H1 (cell line): ENCODE data around the gene ZNF8. TPM values are rescaled to one million over a fixed set of nuclear protein-coding genes. Genes with fewer than 3 reads are reported as not detected.
"Not testable (repeated sequence)": the region's sequence is repeated elsewhere in the genome, so short reads cannot be mapped to it uniquely, and the experiment has no call there.

Source experiments
- CTCF ChIA-PET: fragments of 300-600 bp; sonication (Branson Sonifier 250); formaldehyde crosslinking; loops from one replicate; lab custom pipeline; 2021; ENCODE audit not compliant: partially characterized antibody; lab: Charles Lee
- POLR2A ChIA-PET: fragments of 300-600 bp; sonication (Branson Sonifier 250); formaldehyde crosslinking; loops from one replicate; lab custom pipeline; 2021; ENCODE audit warnings: inconsistent platforms; ENCODE audit not compliant: partially characterized antibody; lab: Charles Lee
- DNase-seq, 2 experiments: peaks; one replicate each; pipeline versions ENCODE4 v3.0.0 to v3.0.0-alpha.2; 2010 to 2022; ENCODE audit warnings: low spot score in 2 of 2, low read depth in 1 of 2, mixed read lengths in 1 of 2
- FAIRE-seq: peaks from 2 replicates; lab custom pipeline; 2011; peaks lifted over from hg19 to GRCh38; lab: Jason Lieb, UNC
- H2AFZ ChIP-seq: 2 replicates; pipeline ENCODE4 v1.8.1; 2012; ENCODE audit warnings: low read length, inconsistent platforms
- H2AK5ac ChIP-seq: 2 replicates; pipeline ENCODE4 v1.6.1; 2013; ENCODE audit warnings: low read depth, low read length
- H2BK120ac ChIP-seq: replicated peaks from 2 replicates; pipeline ENCODE3; 2013; ENCODE audit warnings: low read depth, low read length, inconsistent platforms
- H2BK12ac ChIP-seq: 2 replicates; pipeline ENCODE4 v1.6.1; 2013; ENCODE audit warnings: low read depth, low read length
- H2BK15ac ChIP-seq: 2 replicates; pipeline ENCODE4 v1.6.1; 2013; ENCODE audit warnings: low read length
- H2BK20ac ChIP-seq: 2 replicates; pipeline ENCODE4 v1.6.1; 2013; ENCODE audit warnings: low read length
- H2BK5ac ChIP-seq: 2 replicates; pipeline ENCODE4 v1.6.1; 2013; ENCODE audit warnings: low read depth, low read length
- H3K14ac ChIP-seq: 2 replicates; pipeline ENCODE4 v1.6.1; 2013; ENCODE audit warnings: inconsistent platforms; ENCODE audit not compliant: insufficient read length
- H3K18ac ChIP-seq: 2 replicates; pipeline ENCODE4 v1.6.1; 2013; ENCODE audit warnings: low read length; ENCODE audit errors: extremely low read depth
- H3K23ac ChIP-seq: 2 replicates; pipeline ENCODE4 v1.6.1; 2013; ENCODE audit warnings: inconsistent platforms; ENCODE audit not compliant: insufficient read length
- H3K23me2 ChIP-seq: 2 replicates; pipeline ENCODE4 v1.6.1; 2013; ENCODE audit warnings: low read depth, low read length
- H3K27ac ChIP-seq: 2 replicates; pipeline ENCODE4 v1.6.1; 2011; ENCODE audit warnings: low read depth, low read length, inconsistent platforms
- H3K27me3 ChIP-seq, 4 experiments: replicated peaks in 1 of 4; 1 replicate in 1 of 4; 2 replicates in 3 of 4; pipeline versions ENCODE4 v1.6.1 to v1.8.1; 2011 to 2013; ENCODE audit warnings: low read length in 3 of 4, mild to moderate bottlenecking in 3 of 4, inconsistent platforms in 2 of 4, mixed read lengths in 2 of 4, moderate library complexity in 1 of 4; ENCODE audit not compliant: control insufficient read depth in 3 of 4, insufficient read depth in 3 of 4; ENCODE audit errors: extremely low read depth in 1 of 4
- H3K36me3 ChIP-seq, 4 experiments: 2 replicates each; pipeline versions ENCODE4 v1.6.1 to v1.8.1; 2011 to 2013; ENCODE audit warnings: mild to moderate bottlenecking in 4 of 4, low read length in 3 of 4, moderate library complexity in 2 of 4, control low read depth in 1 of 4, inconsistent platforms in 1 of 4; ENCODE audit not compliant: insufficient read depth in 4 of 4, control insufficient read depth in 2 of 4
- H3K4ac ChIP-seq: replicated peaks from 2 replicates; pipeline ENCODE3; 2013; ENCODE audit warnings: low read length, low read depth, mixed read lengths, inconsistent platforms; ENCODE audit not compliant: insufficient read length
- H3K4me1 ChIP-seq, 4 experiments: replicated peaks in 1 of 4; 1 replicate in 1 of 4; 2 replicates in 3 of 4; pipeline versions ENCODE4 v1.6.1 to v1.8.1; 2011 to 2013; ENCODE audit warnings: low read length in 3 of 4, inconsistent platforms in 2 of 4, mixed read lengths in 1 of 4; ENCODE audit not compliant: insufficient read depth in 4 of 4, control insufficient read depth in 3 of 4
- H3K4me2 ChIP-seq, 2 experiments: 2 replicates each; pipeline versions ENCODE4 v1.6.1 to v1.8.1; 2011 to 2013; ENCODE audit warnings: low read depth in 2 of 2, low read length in 2 of 2, control low read depth in 1 of 2, inconsistent platforms in 1 of 2, mild to moderate bottlenecking in 1 of 2; ENCODE audit not compliant: insufficient read depth in 1 of 2
- H3K4me3 ChIP-seq, 4 experiments: fragments of 200-600, 300-600 bp in 1 of 4; sonication (generic), shearing (Covaris generic), sonication (Bioruptor Twin) in 1 of 4; 2 replicates each; pipeline versions ENCODE4 v1.5.1 to v1.8.1; 2011 to 2016; ENCODE audit warnings: low read length in 4 of 4, low read depth in 3 of 4, control low read depth in 2 of 4, inconsistent platforms in 2 of 4, mild to moderate bottlenecking in 2 of 4, mixed read lengths in 1 of 4, moderate library complexity in 1 of 4; ENCODE audit not compliant: insufficient read depth in 2 of 4; ENCODE audit errors: extremely low read depth in 1 of 4
- H3K56ac ChIP-seq: replicated peaks from 2 replicates; pipeline ENCODE3; 2013; ENCODE audit warnings: low read depth, mild to moderate bottlenecking, mixed read lengths, low read length, inconsistent platforms; ENCODE audit not compliant: insufficient read length
- H3K79me1 ChIP-seq: 2 replicates; pipeline ENCODE4 v1.6.1; 2013; ENCODE audit warnings: low read depth, low read length, control low read depth
- H3K79me2 ChIP-seq, 2 experiments: 2 replicates each; pipeline versions ENCODE4 v1.6.1 to v1.8.1; 2012 to 2013; ENCODE audit warnings: low read length in 2 of 2, mild to moderate bottlenecking in 2 of 2, inconsistent platforms in 1 of 2; ENCODE audit not compliant: insufficient read depth in 2 of 2, control insufficient read depth in 1 of 2
- H3K9ac ChIP-seq, 4 experiments: replicated peaks in 1 of 4; 1 replicate in 1 of 4; 2 replicates in 3 of 4; pipeline versions ENCODE4 v1.6.1 to v1.8.1; 2011 to 2013; ENCODE audit warnings: low read depth in 3 of 4, low read length in 3 of 4, control low read depth in 2 of 4, mild to moderate bottlenecking in 2 of 4, moderate library complexity in 2 of 4, inconsistent platforms in 1 of 4; ENCODE audit errors: extremely low read depth in 1 of 4
- H3K9me3 ChIP-seq, 2 experiments: 2 replicates each; pipeline versions ENCODE4 v1.6.1 to v1.8.1; 2012 to 2013; ENCODE audit warnings: mild to moderate bottlenecking in 2 of 2, moderate library complexity in 2 of 2, control low read depth in 1 of 2, inconsistent platforms in 1 of 2, low read depth in 1 of 2, low read length in 1 of 2, mixed read lengths in 1 of 2; ENCODE audit not compliant: insufficient read depth in 2 of 2
- H4K20me1 ChIP-seq, 2 experiments: replicated peaks in 1 of 2; 2 replicates each; pipeline versions ENCODE3 to v1.8.1; 2011 to 2013; ENCODE audit warnings: inconsistent platforms in 2 of 2, low read length in 2 of 2, mild to moderate bottlenecking in 1 of 2; ENCODE audit not compliant: insufficient read depth in 2 of 2, control insufficient read depth in 1 of 2
- H4K5ac ChIP-seq: 2 replicates; pipeline ENCODE4 v1.6.1; 2013; ENCODE audit warnings: low read length, low read depth, mixed read lengths, inconsistent platforms; ENCODE audit not compliant: insufficient read length
- H4K8ac ChIP-seq: 2 replicates; pipeline ENCODE4 v1.8.0; 2013; ENCODE audit warnings: mild to moderate bottlenecking, moderate library complexity, low read length, inconsistent platforms; ENCODE audit not compliant: insufficient read depth; ENCODE audit errors: extremely low read depth
- H4K91ac ChIP-seq: replicated peaks from 2 replicates; pipeline ENCODE3; 2013; ENCODE audit warnings: low read length, mixed read lengths, inconsistent platforms; ENCODE audit not compliant: insufficient read length
- POLR2AphosphoS5 ChIP-seq: IDR thresholded peaks from 2 replicates; pipeline ENCODE4 v1.6.1; 2011; ENCODE audit warnings: low read depth, low read length
- WGBS, 2 experiments: shearing (Covaris generic) in 1 of 2; methylation state at CpG; one replicate each; pipeline versions ENCODE4 v1.1.6 to v1.1.7; 2013 to 2015; ENCODE audit warnings: low lambda C conversion rate in 2 of 2, mixed read lengths in 2 of 2, inconsistent platforms in 1 of 2, low coverage in 1 of 2, missing lambda C conversion rate in 1 of 2; ENCODE audit not compliant: insufficient replicate concordance in 2 of 2, insufficient coverage in 1 of 2, insufficient read length in 1 of 2; ENCODE audit errors: extremely low coverage in 1 of 2, missing lambda C conversion rate in 1 of 2; 5-methylcytosine and 5-hydroxymethylcytosine counted together
- polyA plus RNA-seq, 7 experiments: library from polyadenylated mRNA; depleted of rRNA in 3 of 7; stranded (reverse) in 5 of 7; unstranded in 2 of 7; fragments of >200 nt in 5 of 7; fragments of 200-250 nt in 2 of 7; gene quantifications; 1 replicate in 5 of 7; 2 replicates in 1 of 7; 4 replicates in 1 of 7; pipeline versions ENCODE4 v1.2.1 to v1.2.3, GENCODE V29; 2011 to 2013; ENCODE audit warnings: missing spikeins in 2 of 7, mixed read lengths in 2 of 7
- total RNA-seq: library from RNA; stranded (reverse); fragmentation: NEBNext Ultra II Directional; extraction: Animal tissue kit (Norgen Biotek cat#: 25700); gene quantifications from 2 replicates; pipeline ENCODE4 v1.2.1, GENCODE V29; 2021

Gene ZNF8
- total and polyA plus RNA-seq, 2 of the 8 experiments (the other 6 are each of a cell fraction or from before 2014, with no cell fraction given): 9.2 to 21.5 TPM

GRCh38 chr19:58258259-58258658 lies 20.5 kb upstream of the ZNF8 start:
- CTCF ChIA-PET: interaction anchor here (0.5 kb wide), 1 partner anchor 17 kb away, joined by 3 read pairs; no protein-coding TSS in a partner anchor
- H3K79me1 ChIP-seq, H3K56ac ChIP-seq, H2AFZ ChIP-seq, H4K91ac ChIP-seq, H2BK12ac ChIP-seq, H3K4me1 ChIP-seq, H3K27ac ChIP-seq, H3K27me3 ChIP-seq, H3K18ac ChIP-seq, H3K23ac ChIP-seq, FAIRE-seq, H2BK5ac ChIP-seq, H2BK120ac ChIP-seq, H4K5ac ChIP-seq, H2BK20ac ChIP-seq, H3K23me2 ChIP-seq, DNase-seq, H2AK5ac ChIP-seq, H3K4ac ChIP-seq, H3K9ac ChIP-seq, H3K79me2 ChIP-seq, H4K20me1 ChIP-seq, H4K8ac ChIP-seq, H3K14ac ChIP-seq, H3K4me2 ChIP-seq, H2BK15ac ChIP-seq: not testable (repeated sequence)
- TF ChIP-seq POLR2AphosphoS5: peak; percentile 29; the same call in 1 of the 2 replicates
- POLR2A ChIA-PET: interaction anchor here (0.7 to 7.1 kb wide), 8 partner anchors 8 to 59 kb away, joined by 3 to 38 read pairs (median 3); partner anchors contain the start of gene ERVK3-1
- WGBS, 2 experiments: 80% methylated on average over 3 of the region's 4 CpGs; no CpG with 5 or more reads in 1 of the 2 experiments
- peaks cover 97 to 99% of the 10 kb centered on the region in 2 experiments for H3K9me3 ChIP-seq
- H3K36me3 ChIP-seq: peaks cover 42 to 100% (median 86%) of the 10 kb centered on the region in 4 experiments
- H3K4me3 ChIP-seq: peak overlapping the region in 1 of 4 experiments; percentile 31; a peak in 1 of 8 replicates
